NCI-H1092 (cell line): Measurements from ENCODE around the gene HOXD11.
A peak's percentile ranks its signal among the peaks of the same experiment; 100 is the strongest.

Source experiments
- DNase-seq: peaks from one replicate; lab custom pipeline; 2025; lab: John Stamatoyannopoulos, UW

The HOXD11 gene

DNA sequence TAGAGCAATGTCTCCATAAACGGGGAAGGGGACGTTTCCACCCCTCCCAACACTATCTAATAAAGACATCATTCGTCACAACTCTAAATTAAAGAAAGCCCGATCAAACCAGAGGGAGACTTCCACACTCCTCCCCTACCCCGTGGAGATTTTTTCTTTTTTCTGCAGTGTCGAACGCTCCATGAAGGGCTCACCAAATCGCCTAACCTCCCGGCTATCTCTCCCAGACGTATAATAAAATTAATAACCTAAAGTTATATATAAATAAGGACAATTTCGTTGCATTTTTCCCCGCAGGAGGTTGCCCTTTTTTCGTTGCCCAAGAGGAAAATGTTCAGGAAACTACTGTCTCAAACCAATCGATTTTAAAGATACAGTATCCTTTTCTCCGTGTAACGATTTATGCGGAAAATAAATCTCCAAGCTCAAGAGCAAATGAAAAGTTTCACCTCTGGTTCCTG lies 25.7 kb upstream of the HOXD11 start:
- DNase-seq: no peak

DNA sequence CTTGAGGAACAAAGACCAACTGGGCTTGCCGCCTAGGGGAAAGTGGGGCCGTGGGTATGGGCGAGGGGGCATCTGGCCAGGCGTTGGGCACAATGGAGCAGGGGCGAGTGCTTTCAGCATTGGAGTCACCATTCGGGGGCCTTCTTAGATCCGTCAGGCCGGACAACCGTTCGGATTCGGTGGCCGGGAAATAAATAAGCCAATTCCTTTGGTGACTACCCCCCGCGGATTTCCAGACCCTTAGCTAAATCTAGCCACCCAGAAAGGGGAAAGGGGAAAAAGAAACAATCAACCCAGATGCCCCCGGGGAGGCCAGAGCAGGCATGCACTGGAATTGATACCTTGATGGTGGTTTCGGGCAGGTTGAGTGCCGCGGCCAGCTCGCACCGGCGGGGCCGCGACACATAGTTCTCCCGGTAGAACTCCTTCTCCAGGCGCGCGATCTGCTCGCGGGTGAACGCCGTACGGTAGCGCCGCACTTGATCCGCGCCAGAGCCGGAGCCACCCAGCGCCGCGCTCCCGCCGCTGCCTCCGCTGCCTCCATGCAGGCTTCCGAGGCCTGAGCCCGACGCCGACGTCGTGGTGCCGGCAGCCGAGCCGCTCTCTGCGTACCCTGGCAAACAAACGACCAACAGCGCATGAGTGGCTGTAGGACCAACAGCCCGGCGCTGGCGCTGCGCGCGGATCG lies 25.1 kb upstream of the HOXD11 start:
- DNase-seq: no peak

GRCh38 chr2:176082525-176082823 lies 24.6 kb upstream of the HOXD11 start:
- no peak for DNase-seq

DNA sequence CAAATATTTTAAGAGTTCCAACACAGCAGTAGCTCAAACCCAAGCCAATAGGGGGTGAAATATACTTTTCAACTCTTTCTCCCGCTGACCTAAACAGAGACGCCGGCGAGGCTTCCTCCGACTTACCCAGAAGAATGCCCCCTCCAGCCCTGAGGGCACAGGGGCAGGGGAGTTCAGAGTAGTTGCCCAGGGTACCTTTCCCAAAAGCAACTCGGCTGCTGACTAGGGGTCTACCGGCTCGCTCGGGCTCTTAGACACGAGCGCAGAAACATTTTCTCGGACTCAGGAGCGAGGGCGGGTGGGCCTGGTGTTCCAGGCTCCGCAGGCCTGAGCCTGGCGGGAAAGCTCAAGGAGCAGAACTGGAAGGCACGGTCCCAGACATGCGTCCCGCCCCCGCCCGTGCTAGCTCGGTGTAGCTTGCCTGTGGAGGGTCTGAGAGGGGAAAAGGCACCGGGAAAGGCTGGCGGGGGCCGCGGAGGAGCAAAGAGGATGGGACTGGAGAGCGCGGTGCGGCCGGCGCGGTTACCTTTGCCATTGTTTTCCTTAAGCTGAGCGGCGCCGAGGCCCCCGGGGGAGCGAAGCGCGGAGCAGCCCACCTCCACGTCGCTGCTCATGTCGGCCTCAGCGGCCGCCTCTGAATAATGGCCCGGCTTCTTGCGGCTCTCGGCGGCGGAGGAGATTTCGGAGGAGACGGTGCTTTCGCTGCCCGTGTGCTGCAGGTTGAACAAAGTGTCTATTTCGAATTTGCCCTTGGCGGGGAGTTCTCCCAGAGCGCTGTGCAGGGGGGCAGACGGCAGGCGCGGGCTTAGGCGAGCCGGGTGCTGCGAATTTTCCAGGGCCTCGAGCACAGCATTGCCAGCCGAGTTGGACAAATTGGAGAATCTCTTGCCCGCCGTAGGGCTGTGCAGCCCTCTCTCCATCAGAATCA lies 24.0 kb upstream of the HOXD11 start:
- DNase-seq: peak; percentile 28

DNA sequence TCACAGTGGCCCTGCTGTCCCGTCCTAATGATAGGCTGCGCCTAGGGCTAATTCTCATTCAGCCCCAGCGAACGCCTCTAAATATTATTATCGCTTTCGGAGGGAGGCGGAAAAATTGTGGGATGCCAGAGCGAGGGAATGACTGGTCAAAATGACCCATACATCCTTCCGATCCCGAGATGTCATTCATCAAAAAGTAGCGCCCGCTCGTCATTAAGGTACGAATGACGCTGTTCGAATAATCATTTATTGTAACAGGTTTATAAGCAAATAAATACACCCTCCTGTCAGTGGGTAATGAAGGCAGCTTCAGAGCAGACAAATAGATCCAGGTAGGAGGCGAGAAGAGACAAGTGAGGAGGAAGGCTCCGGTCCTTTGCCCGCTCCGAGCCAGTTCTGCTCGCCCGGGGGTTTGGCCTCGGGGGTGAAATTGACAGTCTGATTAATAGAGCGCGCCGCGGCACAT lies 23.3 kb upstream of the HOXD11 start, which contains the start of gene EVX2:
Gene EVX2 (minus strand): TSS at position 167 of the 466 bp plus-strand sequence. CDS start 186 bp downstream, outside the sequence.
- DNase-seq: no peak

GRCh38 chr2:176084611-176085119 lies 22.4 kb upstream of the HOXD11 start:
- no peak for DNase-seq

DNA sequence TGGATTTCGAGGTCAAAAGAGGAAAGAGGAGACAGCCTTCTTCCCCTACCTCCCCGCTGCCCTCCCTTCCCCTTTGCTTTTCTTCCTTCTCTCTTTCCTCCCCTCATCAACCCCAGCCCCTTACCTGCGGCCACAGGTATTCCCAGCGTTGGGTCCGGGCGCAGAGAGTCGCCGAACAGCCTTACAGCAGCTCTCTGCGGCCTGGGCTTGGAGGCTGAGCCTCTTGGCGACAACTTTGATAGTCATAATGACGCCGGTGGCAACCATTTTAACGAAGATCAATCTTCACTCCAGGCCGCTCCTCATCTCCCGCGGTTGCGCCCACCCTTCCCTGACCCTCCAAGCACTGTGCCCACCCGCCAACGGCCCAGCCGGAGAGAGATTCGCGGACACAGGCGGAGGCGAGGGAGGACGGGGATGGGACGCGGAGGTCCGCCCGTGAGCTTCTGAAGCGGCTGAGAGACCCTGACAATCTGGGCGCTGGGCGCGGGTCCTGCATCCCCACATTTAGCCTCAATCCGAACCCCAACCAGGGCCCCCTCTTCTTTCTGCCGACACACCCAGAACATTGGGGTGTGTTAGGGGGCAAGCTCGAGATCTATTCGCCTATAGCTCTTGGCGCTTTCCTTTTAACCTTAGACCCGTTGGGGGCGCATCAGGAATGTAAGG lies 21.8 kb upstream of the HOXD11 start:
- no peak for DNase-seq

DNA sequence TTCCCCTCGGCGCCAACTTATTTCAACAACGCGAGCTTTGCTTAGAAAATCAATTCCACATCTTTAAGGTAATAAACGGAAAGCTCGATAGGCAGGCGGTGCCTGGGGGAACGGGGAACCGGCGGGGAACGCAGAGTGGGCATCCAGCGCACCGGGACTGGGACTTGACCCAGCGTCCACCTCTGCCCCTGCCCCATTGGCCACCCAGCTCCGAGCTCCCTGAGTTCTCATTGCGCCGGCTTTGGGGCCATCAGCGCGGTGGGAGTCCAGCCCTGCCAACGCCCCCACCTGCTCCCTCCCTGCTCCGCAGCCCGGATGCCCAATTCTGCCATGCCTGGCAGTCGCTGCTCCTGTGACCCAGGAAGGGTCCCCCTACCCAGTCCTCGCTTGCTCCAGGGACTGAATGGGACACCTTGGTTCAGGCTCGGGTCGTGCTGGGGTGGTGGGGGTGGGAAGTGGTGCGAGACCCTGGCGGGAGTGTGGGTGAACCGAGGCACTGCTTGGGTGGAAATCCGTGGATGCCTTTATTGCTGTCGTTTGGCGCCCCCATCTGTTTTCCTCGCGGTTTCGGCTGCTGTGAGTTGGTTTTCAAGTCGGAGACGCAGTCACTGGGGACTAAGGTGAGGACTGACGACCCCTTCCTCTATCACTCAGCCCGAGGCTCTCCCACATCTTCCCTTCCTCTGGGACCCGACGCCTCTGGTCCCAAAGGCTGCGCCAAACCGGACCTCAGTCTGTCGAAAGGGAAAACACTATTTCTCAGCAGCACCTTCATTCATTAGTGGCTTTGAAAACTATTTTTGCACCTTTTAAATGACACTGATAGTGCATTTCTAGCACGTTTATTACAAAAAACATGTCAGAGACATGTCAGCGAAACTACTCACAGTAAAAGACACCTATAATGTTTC lies 21.0 kb upstream of the HOXD11 start:
- peak; percentile 31 for DNase-seq

DNA sequence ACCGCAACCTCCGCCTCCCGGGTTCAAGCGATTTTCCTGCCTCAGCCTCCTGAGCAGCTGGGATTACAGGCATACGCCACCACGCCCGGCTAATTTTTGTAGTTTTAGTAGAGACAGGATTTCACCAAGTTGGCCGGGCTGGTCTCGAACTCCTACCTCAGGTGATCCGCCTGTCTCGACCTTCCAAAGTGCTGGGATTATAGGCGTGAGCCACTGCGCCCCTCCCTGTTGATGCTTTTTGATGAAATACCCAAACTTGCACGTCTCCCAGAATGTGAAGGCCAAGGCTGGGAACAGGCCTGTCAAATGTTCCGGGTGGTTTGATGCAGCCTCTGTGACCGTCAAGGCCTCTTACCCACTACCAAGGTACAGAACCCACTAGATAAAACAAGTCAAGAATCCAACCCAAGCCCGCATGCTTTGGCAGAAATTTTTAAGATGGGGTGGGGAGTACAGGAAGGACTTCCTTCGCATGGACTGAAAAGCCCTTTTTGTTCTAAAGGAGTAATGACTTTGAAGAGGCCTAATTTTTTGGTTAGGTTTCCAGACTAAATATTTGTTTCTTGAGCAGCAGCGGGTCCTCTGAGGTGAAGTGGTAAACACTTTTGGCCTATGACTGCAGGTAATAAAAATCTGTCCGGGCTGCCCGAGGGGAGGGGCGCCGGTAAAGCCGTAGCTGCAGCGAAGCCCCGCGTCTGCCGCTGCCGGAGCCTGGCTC lies 19.6 kb upstream of the HOXD11 start:
- DNase-seq: no peak

GRCh38 chr2:176088048-176088936 lies 18.8 kb upstream of the HOXD11 start:
- peak; percentile 26 for DNase-seq

GRCh38 chr2:176088937-176089842 lies 17.9 kb upstream of the HOXD11 start:
- DNase-seq: no peak

DNA sequence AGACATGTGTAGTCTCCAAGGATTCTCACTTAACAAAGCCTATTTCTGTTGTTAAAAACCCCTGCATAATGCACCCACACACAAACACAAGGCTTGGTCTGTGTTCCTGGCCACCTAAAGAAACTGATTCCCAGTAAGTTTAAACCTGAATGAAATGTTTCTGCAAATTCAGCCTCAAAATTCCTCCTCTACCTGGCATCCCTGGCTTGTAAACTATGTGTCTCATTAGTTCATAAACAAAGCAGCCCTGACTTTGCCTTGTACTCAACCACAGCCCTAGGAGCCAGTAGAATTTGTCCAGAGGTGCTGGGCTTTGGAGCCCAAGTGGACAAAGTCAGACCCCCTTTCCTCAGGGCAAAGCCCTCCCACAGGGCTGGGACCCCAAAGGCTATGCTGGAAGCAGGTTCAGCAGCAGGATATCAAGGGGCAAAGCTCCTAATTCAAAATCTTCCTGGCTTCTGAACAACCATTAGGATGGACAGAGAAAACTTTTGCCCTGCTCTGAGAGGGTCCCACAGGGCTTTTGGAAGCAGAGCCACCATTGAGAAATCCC lies 17.2 kb upstream of the HOXD11 start:
- DNase-seq: no peak

DNA sequence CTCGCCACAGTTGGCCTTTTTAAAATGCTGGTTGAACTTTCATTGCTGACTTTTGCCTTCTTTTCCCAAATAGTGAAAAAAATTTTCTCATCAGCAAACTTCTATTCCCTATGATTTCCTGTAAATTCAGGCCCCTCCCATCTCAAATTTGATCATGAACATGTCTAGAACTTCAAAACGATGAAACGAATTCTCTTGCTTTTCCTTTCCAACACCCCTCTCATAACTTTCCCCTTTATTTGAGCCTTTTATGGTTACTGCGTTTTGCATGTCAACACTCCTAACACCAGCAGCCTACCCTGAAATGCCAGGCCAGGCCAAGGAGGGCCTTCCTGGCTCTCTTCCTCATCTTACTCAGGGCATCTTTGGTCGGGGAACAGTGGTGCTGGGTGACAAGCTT lies 16.2 kb upstream of the HOXD11 start:
- no peak for DNase-seq

- no peak for DNase-seq
Measured at GRCh38 chr2:176091329-176092258, 15.5 kb upstream of the HOXD11 start.

- no peak for DNase-seq
Measured at GRCh38 chr2:176092270-176093144, 14.6 kb upstream of the HOXD11 start, which contains the start of gene HOXD13. TSS of gene HOXD13 (plus strand) at chr2:176092721. CDS start at chr2:176092891, 170 bp downstream.
